Measurements from ENCODE around the gene DCC.

Gene DCC

DNA sequence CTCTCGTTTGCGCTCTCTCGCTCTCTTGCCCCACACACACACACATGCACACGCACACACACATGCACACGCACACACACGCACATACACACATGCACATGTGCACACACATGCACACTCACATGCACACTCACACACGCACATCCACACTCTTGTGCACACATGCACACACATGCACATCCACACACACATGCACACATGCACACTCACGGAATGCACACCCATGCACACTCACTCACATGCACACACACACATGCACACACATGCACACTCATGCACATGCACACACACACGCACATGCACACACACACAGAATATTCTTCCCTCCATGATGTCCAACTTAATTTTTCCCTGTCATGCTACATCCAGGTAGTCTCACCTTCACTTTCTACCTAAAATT is 360.1 kb downstream of the DCC start:
- no peak for DNase-seq (ENCODE audit: low read depth)

DNA sequence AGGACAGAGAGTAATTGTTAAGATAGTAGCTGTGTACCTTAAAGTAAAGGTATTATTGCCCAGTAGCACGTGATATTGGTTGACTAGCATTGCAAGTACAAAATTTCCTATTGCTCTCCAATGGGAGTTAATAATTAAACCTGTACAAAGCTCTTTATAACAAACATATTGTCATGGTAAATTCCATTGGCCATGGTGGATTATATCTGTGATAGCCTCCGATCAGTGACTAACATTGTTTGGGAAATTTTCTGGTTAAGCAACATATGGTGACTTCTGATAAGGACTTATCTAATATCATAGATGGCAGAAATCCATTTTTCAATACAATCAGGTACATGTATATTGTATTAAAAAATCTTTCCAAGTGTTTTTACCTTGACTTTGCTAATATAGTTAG is 360.8 kb downstream of the DCC start:
- no peak for DNase-seq (ENCODE audit: low read depth)

DNA sequence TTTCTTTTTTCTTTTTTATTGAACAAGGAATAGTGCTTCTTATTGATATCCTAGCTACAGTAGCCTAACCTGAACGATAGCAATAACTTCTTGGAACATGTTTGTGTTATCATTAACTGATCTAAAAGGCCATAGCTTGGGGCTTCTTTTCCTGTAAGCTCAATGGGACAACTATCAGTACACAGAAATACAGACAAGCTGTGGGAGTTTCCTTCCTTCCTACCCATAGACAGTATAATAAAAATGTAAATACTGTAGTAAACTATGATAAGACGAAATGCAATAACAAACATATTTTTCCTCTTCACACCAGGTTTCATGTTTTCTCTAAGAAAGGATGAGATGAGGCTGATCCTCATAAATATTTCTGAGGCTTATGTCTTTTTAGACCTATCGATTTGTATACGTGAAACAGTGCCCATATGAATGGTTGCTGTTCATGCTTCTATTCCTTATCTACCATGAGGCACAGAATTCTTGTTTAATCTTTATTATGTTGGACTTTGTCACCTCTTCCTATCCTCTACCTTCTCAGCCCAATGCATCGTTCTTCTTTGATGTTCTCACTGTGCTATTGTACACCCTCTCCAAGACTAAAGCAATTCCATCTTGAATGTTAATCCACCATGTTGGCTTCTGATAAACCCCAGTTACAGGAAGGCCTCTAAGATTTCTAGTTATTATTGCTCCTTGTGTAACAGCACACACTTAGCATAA is 361.4 kb downstream of the DCC start:
- no peak for DNase-seq (ENCODE audit: low read depth)

DNA sequence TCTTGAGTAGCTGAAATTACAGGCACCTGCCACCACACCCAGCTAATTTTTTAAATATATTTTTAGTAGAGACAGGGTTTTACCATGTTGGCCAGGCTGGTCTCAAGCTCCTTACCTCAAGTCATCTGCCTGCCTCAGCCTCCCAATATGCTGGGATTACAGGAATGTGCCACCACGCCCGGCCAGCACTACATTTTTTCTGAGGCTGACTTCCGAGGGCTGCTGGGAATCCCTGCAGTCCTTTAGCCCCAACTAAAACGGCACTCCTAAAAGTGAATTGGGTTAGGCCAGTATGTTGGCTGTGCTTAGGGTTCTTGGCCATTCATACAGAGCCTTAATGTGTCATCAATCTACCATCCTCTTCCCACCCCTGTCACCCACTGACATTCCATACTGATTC is 375.4 kb downstream of the DCC start:
- no peak for DNase-seq (ENCODE audit: low read depth)

DNA sequence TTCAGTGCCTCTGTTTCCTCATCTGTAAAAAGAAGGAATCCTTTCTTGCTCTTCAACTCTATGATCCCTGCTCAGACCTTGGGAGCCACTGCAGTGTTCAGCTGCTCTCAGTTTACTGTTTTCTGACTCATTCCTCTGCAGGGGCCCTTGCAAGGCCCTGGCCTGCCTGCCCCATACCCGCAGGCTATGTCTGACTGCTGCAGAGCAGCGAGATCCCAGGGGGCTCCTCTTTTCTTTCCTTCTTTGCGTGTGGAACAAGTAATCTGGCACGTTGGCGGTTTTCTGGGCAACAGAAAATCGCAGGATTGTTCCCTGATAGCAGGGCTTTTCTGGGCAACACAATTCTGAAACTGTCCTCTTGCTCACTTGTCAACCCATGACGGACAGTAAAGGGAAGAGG is 376.0 kb downstream of the DCC start:
- DNase-seq (ENCODE audit: low read depth), result no peak

DNA sequence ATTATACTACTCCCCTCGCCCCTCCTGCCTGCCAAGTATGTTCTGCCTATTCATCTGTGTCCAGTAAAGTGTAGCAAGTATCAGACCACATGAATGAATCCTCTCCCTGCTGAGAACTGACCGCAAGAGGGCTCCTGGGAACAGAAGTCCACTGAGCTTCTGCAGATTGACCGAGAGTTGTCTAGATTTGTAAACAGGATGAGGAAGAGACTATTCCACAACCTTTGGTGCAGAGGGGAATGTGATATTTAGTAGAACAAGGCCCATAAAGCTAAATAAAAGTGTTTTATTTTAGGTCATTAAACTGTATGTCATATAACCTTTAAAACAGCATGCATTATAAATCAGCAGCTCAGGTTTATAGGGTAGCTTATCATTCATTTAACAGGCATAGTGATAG is 377.0 kb downstream of the DCC start:
- no peak for DNase-seq (ENCODE audit: low read depth)

DNA sequence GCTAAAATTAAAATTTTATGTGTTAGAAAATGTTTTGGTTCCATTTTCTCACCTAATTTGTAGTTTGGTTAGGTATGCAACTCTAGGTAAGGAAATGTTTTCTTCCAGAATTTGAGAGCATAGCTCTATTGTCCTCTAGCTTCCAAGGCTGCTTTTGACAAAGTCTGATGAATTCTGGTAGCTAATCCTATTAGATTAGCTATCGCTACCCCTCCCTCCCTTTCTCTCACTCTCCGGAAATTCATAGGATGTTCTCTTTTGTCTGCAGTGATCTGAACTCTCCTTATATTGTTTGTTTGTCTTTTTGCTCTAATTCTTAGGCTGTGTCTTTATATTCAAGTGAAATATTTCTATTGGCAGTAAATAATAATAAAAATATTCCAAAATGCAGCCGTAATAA is 382.9 kb downstream of the DCC start:
- DNase-seq (ENCODE audit: low read depth), result no peak

DNA sequence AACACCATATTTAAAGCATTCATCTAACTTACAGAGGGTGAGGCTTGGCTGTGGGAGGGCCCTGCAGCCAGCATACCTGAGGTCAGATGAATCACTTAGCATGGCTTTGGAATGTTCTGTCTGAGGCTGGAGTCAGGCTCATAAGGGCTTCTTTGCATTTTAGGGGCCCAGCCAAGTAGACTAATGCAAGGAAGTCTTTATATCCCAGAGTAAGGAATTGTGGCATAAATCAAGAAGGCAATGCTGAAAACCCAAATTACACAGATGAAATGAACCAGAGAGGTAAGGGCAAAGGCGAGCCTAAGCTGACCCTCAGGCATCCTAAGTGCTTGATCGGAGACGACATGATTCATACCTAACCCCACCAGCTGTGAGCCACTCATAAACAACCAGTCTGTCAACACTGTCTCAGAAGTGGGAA is 383.6 kb downstream of the DCC start:
- DNase-seq (ENCODE audit: low read depth), result no peak

DNA sequence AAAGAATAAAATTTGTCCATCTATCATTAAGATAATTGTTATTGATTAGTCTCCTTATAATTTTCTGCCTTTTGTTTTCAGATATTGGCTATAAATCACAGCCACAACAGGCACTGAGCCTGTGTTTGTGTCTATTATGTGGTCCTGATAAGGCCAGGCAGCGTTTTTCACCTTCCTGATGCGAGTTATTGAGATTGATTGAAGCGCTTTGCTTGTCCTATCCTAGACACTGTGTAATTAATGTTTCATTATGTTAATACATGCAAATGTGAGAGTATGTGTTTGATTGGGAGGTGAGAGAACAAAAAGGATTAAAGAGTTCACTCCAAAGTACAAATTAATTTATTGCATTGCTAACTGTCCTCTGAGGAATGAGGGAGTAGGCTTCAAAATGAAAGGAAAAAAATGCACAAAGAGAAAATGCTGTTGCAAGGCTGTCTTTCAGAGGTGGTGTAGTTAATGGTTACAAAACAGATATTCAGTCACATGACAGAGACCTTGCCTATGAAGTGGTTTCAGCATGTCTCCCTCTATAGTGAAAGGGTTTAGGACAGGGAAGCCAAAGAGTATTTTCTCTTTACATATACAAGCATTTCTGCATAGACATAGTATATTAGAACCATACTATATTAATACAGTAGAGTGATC is 391.1 kb downstream of the DCC start:
- no peak for DNase-seq (ENCODE audit: low read depth)

DNA sequence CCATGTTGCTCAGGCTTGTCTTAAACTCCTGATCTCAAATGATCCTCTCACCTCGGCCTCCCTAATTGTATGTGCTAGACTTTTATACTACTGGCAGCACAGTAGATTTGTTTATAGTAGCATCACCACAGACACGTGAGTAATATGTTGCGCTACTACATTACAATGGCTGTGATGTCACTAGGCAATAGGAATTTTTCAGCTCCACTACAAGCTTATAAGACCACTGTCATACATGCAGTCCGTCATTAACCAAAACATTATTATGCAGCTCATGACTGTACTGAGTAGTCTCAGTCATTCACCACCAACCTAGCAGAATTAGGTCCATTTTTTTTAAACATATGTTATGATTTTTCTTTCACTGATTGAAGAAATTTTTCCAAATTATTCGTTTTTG is 398.9 kb downstream of the DCC start:
- no peak for DNase-seq (ENCODE audit: low read depth)

DNA sequence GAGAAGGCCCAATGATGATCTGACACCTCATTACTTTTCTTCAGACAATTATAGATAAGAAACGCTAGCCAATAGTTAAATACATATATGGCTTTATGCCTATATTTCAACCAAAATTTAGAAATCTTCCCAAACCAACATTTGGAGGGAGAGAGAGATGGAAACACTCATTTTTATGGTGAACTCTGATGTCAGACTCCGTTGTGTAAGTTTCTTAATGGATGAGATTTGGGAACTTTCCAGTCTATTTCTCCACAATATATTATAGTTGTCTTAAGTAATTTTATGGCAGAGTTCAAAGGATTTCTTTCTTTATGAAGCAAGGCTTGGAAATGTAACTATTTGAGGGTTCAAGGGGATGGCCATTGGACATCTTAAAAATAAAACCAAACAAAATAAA is 407.0 kb downstream of the DCC start:
- no peak for DNase-seq (ENCODE audit: low read depth)

DNA sequence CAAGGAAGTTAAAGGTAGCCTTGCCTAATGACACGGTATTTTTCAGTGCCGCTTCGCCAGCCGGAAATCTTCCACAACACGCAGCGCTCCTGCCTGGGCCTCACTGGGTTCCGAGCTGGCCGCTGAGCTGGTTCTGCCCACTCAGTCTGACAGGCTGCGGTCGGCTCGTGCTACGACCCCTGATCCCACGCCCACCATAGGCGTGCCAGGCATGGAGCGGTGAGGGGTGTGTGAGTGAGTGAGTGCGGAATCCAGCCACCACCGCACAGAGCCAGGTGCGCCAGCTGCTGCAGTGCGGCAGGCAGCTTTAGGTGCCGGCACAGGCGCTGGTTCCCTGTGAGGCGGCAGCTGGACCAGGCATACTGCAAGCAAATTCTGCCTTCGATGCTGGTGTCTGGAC is 407.9 kb downstream of the DCC start:
- DNase-seq (ENCODE audit: low read depth), result no peak

DNA sequence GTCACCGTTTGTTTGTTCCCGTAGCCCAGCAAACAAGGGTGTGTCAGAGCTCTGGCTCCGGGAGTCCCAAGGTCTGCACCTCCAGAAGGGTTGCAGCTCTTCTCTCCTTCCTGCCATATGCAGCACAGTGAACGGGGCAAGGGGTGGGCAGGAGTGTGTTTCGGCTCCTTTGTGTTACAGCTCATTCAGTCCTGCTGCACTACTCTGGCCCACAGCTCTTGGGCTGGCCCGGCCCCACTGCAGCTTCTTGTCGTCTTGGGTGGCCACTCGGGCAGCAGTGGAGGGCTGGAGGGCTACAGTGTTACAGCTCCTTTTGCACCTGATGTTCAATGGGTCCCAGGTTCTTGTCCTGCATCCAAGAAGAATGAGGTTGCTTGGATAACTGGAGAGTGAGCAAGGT is 408.3 kb downstream of the DCC start:
- DNase-seq (ENCODE audit: low read depth), result no peak

DNA sequence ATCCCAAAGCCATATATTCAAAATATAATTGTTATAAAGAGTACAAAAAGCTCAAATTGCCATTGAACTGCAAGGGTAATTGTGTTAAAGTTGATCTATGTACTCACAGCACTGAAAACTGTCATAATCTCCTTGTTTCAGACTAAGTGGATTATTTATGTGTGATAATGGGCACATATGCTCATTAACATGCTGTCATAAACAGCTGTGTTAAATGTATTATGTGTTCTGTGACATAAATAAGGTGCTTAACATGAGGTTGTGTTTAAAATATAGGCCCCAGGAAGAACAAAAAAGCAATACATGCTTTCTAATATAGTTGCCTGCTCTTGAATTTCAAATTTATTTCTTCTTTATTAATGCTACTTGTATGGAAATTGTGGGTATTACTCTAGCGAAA is 409.5 kb downstream of the DCC start:
- no peak for DNase-seq (ENCODE audit: low read depth)

DNA sequence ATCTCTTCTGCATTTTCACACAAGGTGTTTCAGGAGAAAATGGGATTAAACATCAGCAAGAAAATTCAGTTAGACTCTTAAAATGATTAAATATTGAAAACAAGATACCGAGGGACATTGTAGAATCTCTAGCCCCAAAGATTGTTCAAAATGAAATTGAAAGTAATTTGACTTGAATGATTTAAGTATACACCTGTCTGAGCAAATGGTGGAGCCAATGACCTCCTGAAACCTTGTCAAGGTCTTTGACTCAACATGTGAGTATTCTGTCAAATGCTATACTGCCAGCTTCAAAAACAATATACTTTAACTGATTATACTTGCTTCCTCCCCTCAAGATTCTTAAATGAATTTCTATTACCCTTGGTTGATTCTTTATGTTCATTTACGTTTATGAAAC is 411.0 kb downstream of the DCC start:
- DNase-seq (ENCODE audit: low read depth), result no peak

DNA sequence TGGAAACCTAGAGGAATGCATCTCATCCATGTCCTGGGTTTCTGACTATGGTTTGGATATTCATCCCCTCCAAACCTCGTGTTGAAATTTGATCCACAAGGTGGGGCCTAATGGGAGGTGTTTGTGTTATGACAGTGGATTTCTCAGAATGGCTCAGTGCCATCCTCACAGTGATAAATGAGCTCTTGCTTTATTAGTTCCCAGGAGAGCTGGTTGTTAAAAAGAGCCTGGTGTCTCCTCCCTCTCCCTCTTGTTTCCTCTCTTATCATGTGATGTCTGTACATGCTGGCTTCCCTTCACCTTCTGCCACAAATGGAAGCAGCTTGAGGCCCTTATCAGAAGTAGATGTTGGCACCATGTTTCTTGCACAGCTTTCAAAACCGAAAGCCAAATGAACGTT is 424.3 kb downstream of the DCC start:
- no peak for DNase-seq (ENCODE audit: low read depth)

DNA sequence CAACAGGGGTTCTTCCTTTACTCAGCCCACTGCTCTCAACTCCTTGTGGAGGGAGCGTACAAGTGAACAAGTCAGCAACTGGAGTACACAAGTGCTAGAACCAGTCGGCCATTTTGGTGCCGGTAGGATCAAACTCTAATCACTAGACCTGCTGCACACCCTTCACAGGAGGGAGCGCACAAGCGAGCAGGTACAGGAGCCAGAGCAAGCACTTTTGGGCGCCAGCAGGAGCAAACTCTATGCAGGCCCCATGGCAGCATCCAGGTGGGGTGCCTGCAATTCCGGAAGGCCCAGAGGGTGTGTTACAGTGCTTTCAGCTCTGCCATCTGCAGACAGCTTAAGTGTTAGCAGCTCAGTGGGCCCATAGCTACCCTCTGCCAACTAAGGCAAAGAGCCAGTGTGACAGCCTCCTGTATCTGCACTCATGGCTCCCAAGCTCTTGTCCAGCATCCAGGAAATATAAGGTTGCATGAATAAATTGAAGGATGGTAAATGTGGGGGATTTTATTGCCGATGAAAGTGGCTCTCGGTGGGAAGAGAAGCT is 426.1 kb downstream of the DCC start:
- DNase-seq (ENCODE audit: low read depth), result no peak

DNA sequence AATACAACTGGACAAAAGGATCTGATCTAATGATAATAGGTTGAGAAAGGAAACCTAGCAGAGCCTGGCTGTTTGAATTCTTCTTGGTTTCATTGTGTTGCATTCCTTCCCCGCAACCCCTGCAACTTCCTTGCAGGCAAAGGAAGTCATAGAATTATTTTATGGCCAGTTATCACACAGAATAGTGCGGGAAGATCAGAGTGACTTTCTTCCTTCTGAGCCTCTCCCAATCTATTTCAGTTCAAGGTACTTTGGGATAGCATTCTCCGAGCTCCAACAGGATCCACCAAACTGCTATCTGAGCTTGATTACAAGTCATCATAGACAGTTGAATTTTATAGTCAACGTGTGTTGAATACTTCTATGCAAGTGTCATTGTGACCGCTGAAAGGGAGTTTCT is 441.1 kb downstream of the DCC start:
- no peak for DNase-seq (ENCODE audit: low read depth)

DNA sequence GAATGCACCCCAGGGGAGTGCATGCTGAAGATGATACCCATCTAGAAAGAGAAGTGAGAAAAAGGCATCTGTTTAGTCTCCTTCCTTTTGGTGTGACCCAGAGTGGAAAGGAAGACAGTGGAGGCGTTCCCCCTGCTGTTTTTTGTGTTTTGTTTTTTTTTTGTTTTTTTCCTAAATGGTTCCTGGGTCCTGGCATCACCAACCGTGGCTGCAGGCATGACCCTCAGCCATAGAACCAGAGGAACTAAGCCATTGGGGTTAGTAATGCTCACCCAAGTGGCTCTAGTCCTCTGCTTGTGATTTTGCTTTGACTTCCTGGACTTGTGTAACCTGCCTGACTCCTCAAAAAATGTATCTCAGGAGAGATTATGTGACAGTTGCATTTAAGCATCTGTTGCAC is 451.3 kb downstream of the DCC start:
- no peak for DNase-seq (ENCODE audit: low read depth)

DNA sequence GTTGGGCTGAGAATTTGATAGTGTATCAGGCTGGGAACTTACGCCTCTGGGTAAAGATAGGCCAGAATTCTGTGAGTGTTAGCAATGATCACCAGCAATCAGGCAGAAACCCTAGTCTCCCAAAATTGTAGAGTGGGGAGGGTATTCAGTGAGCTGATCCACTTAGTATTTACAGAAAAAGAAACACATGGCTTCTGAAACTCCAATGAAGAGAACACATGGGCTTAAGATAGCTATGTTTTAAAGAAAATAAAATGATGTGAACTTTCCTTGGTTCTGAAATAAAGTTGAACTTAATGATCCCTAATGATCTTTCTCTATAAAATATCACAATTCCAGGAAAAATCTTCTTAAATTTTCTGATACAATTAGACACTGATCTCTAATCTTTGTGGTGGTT is 472.8 kb downstream of the DCC start:
- DNase-seq (ENCODE audit: low read depth), result no peak

DNA sequence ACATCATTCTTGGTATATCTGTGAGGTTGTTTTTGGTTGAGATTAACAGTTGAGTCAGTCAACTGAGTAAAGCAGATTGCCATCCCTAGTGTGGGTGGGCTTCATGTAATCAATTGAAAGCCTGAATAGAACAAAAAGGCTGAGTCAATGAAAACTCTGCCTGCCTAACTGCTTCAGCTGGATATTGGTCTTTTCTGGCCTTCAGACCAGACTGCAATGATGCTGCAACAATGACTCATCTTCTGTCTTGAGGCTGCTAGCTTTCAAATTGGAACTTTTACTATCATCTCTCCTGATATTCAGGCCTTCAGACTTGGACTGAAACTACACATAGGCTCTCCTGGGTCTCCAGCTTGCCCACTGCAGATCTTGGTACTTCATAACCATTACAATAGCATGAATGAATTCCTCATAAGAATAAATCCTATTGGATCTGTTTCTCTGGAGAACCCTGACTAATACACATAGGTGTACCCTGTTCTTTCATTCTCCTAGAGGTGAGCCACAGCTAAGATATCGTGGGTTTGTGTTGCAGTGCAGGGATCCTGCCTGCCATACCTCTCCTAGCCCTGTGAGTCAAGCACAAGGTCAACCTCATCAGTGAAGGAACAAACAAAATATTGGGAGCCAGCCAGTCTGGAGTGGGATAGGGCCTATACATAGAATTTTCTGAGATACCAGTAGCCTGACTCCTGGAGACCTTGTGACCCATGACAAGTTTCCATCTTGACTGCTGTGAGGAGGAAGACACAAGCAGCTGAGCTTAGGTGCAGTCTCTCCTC is 473.8 kb downstream of the DCC start:
- DNase-seq (ENCODE audit: low read depth), result no peak

DNA sequence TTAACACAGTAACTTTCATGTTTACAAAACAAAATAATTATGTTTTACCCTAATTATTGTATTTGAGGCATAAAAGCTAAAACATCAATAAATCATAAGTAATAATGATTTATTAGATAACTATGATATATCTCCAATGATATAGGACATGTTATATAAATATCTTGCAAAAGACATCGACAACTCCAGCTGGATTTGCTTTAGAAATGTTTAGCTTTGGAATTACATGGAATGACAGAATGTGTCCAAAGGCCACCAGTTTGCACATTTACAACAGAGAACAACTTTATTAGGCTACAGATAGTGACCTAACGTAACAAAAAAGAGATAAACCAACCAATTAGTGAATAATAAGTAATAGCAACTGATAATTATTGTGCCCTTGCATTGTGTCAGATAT is 475.7 kb downstream of the DCC start:
- no peak for DNase-seq (ENCODE audit: low read depth)

DNA sequence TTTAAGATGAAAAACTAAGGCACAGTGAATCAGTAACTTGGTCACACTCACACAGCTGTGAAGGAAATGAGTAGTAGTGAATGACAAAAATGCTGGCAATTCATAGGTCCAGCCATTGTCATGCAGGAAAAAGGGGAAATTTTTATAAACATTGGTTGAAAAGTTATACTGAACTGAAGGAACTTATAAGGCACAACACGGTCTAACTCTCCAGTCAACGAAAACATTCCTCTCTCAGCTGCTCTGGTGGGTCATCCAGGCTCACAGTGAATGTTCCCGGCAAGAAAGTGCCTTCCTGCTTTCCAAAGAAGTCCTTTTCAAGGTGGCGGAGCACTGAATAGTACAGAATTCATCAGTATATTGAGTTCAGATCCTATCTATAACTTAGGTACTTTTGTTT is 476.1 kb downstream of the DCC start:
- no peak for DNase-seq (ENCODE audit: low read depth)

All from fibroblast of gingiva (primary cell).